GM20431 (cell line): ENCODE data around the gene RUNDC3A.
"Not testable (repeated sequence)": the region's sequence is repeated elsewhere in the genome, so short reads cannot be mapped to it uniquely, and the experiment has no call there.

Source experiments
- in situ Hi-C: fragments of 300-500 bp; cut with MseI, MboI; formaldehyde crosslinking; loops from one replicate; pipeline ENCODE4 v1.15.0; 2020; ENCODE audit warnings: low sequenced_read_pairs; ENCODE audit not compliant: unreplicated experiment

RUNDC3A gene

GRCh38 chr17:44334727-44335126 lies 26.3 kb downstream of the RUNDC3A start:
- in situ Hi-C loops, result no loop called here

GRCh38 chr17:44335564-44335963 lies 27.2 kb downstream of the RUNDC3A start:
- in situ Hi-C loops, result no loop called here

GRCh38 chr17:44335968-44336367 lies 27.6 kb downstream of the RUNDC3A start:
- in situ Hi-C loops, result no loop called here

DNA sequence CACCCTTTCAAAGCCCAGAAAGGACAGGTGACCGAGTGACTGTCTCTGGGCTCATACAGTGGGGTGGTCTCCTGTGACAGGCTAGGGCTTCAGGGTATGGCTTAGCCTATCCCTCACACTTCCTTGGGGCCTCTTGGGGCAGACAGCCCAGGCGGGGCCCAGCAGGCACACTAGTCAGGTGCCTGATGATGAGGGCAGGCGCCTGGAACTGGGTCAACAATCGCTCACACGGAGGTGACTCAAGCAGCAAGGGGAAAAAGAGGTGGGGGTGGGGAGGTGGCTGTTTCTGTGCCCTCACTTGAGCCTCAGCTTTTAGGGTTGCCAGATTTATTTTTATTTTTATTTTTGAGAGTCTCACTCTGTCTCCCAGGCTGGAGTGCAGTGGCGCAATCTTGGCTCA lies 30.3 kb downstream of the RUNDC3A start:
- in situ Hi-C loops, result no loop called here

DNA sequence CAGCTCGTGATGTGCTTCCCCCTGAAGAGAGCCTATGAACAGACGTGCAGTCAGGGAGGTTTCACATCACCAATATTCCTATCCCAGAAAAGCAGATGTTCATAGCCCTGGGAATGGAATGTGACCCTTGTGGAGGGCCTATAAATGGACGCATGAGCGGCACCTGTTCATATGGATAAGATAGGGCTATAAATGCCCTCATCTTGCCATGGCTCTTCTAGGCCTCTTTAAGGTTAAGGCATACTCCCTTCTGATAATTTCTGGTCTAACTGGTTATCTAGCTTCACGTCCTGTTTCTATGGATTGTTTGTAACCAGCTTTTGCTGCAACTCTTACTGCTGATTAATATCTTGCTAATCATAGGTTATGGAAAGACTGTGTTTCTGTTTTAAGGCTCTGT lies 32.2 kb downstream of the RUNDC3A start:
- in situ Hi-C loops, result not testable (repeated sequence)

GRCh38 chr17:44343510-44344209 lies 35.3 kb downstream of the RUNDC3A start:
- in situ Hi-C loops, result no loop called here

DNA sequence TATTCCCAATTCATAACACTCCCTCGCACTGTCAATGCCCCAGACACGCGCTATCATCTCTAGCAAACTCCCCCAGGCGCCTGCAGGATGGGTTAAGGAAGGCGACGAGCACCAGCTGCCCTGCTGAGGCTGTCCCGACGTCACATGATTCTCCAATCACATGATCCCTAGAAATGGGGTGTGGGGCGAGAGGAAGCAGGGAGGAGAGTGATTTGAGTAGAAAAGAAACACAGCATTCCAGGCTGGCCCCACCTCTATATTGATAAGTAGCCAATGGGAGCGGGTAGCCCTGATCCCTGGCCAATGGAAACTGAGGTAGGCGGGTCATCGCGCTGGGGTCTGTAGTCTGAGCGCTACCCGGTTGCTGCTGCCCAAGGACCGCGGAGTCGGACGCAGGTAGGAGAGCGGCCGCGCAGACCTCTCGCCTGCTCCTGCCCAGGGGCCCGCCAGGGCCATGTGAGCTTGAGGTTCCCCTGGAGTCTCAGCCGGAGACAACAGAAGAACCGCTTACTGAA lies 36.6 kb downstream of the RUNDC3A start, which contains the start of gene GRN:
Gene GRN, plus strand, starts transcription at position 364 of the 515 bp plus-strand sequence. CDS start 3,863 bp downstream, outside the sequence.
- in situ Hi-C loops, result no loop called here

- in situ Hi-C loops, result no loop called here
Observed at GRCh38 chr17:44345454-44346026, 37.1 kb downstream of the RUNDC3A start.

GRCh38 chr17:44346064-44346844 lies 37.9 kb downstream of the RUNDC3A start:
- in situ Hi-C loops, result no loop called here

- in situ Hi-C loops, result not testable (repeated sequence)
Observed at GRCh38 chr17:44347206-44348055, 39.0 kb downstream of the RUNDC3A start.

GRCh38 chr17:44348234-44348987 lies 40.0 kb downstream of the RUNDC3A start:
- in situ Hi-C loops, result no loop called here

DNA sequence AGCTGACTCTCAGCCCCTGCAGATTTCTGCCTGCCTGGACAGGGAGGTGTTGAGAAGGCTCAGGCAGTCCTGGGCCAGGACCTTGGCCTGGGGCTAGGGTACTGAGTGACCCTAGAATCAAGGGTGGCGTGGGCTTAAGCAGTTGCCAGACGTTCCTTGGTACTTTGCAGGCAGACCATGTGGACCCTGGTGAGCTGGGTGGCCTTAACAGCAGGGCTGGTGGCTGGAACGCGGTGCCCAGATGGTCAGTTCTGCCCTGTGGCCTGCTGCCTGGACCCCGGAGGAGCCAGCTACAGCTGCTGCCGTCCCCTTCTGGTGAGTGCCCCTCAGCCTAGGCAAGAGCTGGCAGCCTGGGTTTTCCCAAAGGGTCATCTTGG lies 40.6 kb downstream of the RUNDC3A start:
- in situ Hi-C loops, result no loop called here

- in situ Hi-C loops, result no loop called here
Observed at GRCh38 chr17:44349553-44350070, 41.2 kb downstream of the RUNDC3A start.

DNA sequence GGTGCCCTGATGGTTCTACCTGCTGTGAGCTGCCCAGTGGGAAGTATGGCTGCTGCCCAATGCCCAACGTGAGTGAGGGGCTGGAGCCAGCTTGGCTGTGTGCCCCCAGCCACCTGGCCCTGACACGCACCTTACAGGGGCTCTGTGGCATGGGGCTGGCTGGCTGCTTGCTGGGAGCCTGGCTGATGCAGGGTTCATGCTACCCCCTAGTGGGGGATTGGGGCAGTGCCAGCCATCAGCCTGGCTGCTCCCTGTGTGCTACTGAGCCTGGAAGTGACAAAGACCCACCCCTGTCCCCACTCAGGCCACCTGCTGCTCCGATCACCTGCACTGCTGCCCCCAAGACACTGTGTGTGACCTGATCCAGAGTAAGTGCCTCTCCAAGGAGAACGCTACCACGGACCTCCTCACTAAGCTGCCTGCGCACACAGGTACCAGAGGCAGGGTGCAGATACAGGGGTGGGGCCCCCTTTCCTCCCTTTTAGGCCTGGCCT lies 42.4 kb downstream of the RUNDC3A start:
- in situ Hi-C loops, result no loop called here

- in situ Hi-C loops, result no loop called here
Observed at GRCh38 chr17:44351464-44351863, 43.1 kb downstream of the RUNDC3A start.

GRCh38 chr17:44351961-44352827 lies 43.8 kb downstream of the RUNDC3A start:
- in situ Hi-C loops, result no loop called here

DNA sequence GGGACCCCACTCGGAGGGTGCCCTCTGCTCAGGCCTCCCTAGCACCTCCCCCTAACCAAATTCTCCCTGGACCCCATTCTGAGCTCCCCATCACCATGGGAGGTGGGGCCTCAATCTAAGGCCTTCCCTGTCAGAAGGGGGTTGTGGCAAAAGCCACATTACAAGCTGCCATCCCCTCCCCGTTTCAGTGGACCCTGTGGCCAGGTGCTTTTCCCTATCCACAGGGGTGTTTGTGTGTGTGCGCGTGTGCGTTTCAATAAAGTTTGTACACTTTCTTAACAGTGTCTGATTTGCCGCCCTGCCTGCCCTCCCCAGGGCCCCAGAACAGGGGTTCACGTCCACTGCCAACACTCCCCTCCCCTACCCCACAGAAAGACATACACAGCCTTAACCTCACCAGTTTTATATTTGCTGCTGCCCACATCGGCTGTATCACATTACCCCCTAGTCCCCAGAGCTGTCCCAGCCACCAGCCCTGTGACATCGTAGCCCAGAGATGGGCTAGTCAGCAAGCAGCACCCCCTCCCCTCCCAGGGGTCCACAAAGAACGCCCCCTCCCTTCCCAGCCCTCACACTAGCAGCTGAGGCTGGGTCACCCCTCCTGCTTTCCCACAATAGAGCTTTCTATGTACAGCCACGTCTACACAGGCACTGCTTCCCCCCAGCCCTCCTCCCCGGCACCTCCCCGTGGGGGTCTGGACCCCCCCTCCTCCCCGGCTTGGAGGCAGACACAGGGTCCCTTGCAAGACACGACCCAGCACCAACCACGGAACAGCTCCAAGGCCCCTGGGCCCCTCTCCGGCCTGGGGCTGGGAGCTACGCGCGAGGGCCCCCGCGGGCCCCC lies 44.6 kb downstream of the RUNDC3A start:
- in situ Hi-C loops, result no loop called here
